ENCODE data around the gene KIF6.

DNA sequence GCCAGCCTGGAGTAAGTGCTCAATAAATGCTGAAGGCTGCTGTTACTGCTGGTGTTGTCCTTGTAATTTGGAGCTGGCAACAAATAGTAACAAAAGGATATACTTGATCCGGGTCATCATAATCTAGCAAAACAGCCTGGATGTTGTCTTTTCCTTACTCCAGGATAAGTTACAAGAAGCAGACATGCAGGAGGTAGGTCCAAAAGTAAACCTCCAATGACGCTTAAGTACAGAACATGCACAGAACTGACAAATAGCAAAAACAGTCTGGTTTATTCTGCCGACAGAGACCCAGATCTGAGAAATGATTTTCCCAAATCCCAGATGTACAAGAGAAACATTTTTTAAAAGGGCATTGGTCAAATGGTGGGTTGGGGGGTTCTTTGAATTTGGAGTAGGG is 309.7 kb downstream of the KIF6 start:
- TF ChIP-seq, protein P1, sequence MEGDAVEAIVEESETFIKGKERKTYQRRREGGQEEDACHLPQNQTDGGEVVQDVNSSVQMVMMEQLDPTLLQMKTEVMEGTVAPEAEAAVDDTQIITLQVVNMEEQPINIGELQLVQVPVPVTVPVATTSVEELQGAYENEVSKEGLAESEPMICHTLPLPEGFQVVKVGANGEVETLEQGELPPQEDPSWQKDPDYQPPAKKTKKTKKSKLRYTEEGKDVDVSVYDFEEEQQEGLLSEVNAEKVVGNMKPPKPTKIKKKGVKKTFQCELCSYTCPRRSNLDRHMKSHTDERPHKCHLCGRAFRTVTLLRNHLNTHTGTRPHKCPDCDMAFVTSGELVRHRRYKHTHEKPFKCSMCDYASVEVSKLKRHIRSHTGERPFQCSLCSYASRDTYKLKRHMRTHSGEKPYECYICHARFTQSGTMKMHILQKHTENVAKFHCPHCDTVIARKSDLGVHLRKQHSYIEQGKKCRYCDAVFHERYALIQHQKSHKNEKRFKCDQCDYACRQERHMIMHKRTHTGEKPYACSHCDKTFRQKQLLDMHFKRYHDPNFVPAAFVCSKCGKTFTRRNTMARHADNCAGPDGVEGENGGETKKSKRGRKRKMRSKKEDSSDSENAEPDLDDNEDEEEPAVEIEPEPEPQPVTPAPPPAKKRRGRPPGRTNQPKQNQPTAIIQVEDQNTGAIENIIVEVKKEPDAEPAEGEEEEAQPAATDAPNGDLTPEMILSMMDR (IDR thresholded peaks at IDR 0.05), result no peak
- no peak for TF ChIP-seq EZH2 (IDR thresholded peaks at IDR 0.05; ENCODE audit: borderline replicate concordance, insufficient read depth, low read depth, low read length, poor library complexity, severe bottlenecking)

Data from B cell (primary cell).